GM12872 (cell line): ENCODE measurements around the gene BCL11B.

Experiments used
- TF ChIP-seq, protein P1 (sequence below): IDR thresholded peaks from 3 replicates; pipeline ENCODE4 v1.5.1; 2011; ENCODE audit warnings: low read depth, mild to moderate bottlenecking, low read length, moderate library complexity; ENCODE audit not compliant: insufficient read depth

The BCL11B gene

DNA sequence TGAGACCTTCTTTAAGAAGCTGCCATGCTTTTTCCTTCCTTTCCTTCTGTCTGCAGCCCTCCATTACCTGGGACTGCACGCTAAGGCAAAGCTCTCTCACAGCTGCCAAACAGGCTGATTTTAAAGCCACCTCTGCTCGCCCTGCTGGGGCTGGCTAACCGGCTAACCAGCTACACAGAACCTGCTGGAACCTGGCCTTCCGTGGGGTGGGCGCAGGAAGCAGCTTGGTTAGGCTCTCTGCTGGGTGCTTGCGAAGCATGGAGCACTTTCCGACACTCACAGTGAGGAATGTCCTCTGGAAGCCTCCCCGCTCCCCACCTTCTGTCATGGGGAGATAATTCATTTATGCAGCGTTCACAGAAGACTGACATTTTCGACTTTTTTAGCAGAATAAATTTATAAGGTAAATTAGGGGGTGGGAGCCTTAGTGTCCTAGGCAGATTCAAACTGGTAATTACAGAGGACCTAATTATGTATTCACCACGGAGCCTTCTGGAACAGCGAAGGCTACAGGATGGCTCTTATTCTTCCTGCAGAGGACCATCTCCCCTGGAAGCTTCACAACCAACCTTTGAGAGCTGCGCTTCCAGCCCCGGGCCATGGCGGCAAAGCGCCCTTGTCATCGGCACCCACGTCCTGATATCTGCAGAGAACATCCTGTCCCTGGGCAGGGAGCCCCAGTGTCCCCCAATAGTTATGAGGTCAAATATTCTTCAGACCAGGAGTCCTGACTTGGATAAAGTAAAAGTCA, 12.4 kb upstream of the BCL11B start:
- TF ChIP-seq, protein P1, sequence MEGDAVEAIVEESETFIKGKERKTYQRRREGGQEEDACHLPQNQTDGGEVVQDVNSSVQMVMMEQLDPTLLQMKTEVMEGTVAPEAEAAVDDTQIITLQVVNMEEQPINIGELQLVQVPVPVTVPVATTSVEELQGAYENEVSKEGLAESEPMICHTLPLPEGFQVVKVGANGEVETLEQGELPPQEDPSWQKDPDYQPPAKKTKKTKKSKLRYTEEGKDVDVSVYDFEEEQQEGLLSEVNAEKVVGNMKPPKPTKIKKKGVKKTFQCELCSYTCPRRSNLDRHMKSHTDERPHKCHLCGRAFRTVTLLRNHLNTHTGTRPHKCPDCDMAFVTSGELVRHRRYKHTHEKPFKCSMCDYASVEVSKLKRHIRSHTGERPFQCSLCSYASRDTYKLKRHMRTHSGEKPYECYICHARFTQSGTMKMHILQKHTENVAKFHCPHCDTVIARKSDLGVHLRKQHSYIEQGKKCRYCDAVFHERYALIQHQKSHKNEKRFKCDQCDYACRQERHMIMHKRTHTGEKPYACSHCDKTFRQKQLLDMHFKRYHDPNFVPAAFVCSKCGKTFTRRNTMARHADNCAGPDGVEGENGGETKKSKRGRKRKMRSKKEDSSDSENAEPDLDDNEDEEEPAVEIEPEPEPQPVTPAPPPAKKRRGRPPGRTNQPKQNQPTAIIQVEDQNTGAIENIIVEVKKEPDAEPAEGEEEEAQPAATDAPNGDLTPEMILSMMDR = no peak

- TF ChIP-seq, protein P1 = no peak
Measured at GRCh38 chr14:99282261-99283050, 10.5 kb upstream of the BCL11B start.

DNA sequence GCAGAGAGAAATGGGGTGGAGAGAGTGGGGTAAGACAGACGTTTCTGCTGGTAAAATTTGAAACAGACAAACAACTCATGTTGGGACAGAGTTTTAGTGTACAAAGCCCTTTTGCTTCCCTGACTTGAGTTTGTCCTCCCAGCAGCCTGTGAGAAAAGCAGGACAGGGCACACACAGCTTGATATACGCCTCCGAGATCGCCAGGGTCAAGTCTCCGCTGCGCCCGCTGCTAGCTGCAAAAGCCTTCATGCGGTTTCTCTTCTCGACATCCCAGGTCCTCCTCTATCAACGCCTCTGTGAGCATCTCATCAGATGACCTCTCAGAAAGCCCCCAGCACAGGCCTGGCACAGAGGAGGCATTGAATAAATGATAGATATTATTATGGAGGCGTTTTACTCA, 9.4 kb upstream of the BCL11B start:
- TF ChIP-seq, protein P1 = no peak

DNA sequence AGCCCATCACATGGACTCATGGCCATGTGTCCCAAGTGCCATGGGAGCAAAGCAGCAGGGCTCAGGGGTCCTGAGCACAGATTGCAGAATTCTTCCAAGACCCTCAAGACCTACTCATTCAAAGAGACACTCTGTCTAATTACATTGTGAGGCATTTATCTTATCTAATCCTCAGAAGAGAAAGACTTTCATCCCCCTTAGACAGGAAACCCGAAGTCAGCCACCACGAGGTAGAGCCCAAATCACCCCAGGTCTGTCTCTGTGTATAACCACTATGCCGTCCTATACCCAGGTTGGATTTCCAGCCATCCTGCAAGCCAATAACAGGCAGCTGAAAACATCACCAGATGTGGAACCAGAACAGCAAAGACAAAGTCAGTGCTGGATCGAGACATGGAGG, 8.9 kb upstream of the BCL11B start:
- TF ChIP-seq, protein P1 = no peak

DNA sequence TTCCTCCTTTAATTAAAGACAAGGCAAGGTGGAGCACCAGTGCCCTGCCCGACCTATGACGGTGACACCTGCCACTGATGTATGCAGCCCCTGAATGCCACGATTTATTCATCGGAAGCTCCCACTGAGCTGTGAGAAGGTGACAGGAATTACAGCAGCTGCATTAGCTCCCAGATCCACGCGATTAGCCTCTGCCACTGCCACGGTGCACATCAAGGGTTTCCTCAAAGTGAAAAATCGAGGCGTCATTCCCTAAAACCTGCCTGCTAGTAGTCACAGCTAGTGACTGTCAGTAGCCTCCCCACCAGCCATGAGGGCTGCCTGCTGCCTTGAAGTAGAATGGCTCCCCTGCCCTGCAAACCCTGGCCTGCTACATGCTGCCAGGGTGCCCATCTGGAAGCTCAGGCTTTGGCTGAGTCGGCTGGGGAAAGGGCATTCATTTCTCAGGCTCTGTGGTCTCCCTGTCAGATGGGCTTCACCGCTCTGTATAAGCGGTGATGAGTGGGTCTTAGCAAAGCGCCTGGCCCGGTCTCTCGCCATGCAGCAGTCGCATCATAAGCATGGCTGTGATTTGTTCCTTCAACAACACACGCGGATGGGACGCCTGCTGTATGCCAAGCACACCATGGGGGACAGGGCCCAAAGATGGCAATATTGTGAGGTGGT, 8.2 kb upstream of the BCL11B start:
- TF ChIP-seq, protein P1 = no peak

- TF ChIP-seq, protein P1 = no peak
Measured at GRCh38 chr14:99278836-99279235, 6.8 kb upstream of the BCL11B start.

DNA sequence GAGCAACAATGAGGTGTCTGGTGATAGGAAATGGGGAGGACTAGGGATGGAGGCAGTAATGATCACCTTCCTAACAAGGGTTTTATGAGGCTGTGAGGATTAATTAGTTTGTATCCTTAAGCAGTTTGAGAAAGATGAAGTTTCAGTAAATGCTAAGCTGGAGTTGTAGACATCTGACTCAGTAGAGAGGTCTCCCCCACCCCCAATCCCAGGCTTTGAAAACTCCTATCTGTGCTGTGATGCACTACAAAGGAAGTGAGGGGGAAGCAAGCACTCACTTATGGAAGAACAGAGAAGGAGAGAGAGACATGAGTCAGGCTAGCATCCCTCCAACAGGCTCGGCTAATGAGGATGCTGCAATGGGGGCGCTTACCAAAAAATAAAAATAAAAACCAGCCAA, 5.5 kb upstream of the BCL11B start:
- TF ChIP-seq, protein P1 = no peak
